ENCODE measurements around the gene OR6K2. TPM values are rescaled to one million over a fixed set of nuclear protein-coding genes. Genes with fewer than 3 reads are reported as not detected.

The OR6K2 gene
- total and polyA plus RNA-seq, 2 of the 13 experiments (the other 11 are each of a cell fraction or from before 2014, with no cell fraction given), result not detected

DNA sequence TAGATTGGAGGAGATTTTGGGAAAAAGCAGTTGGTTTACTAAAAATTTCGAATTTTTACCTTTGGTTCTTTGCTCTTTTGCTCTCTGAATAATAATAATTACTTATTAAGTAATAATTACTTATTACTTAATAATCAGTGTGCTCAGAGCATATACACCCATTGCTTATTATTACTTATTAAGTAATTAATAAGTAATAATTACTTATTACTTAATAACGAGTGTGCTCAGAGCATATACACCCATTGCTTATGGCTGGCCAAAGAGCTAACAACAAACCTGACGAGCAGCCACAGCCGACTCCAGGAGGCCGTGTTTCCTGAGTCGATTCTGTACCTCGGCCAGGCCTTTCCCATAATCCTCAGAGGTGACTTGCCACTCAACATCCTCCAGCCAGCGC, 34.4 kb downstream of the OR6K2 start (continued):
- TF ChIP-seq, protein P1, sequence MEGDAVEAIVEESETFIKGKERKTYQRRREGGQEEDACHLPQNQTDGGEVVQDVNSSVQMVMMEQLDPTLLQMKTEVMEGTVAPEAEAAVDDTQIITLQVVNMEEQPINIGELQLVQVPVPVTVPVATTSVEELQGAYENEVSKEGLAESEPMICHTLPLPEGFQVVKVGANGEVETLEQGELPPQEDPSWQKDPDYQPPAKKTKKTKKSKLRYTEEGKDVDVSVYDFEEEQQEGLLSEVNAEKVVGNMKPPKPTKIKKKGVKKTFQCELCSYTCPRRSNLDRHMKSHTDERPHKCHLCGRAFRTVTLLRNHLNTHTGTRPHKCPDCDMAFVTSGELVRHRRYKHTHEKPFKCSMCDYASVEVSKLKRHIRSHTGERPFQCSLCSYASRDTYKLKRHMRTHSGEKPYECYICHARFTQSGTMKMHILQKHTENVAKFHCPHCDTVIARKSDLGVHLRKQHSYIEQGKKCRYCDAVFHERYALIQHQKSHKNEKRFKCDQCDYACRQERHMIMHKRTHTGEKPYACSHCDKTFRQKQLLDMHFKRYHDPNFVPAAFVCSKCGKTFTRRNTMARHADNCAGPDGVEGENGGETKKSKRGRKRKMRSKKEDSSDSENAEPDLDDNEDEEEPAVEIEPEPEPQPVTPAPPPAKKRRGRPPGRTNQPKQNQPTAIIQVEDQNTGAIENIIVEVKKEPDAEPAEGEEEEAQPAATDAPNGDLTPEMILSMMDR (CRISPR knock-in tag; IDR thresholded peaks at IDR 0.05), result no peak
- TF ChIP-seq ZNF850 (CRISPR knock-in tag; conservative IDR thresholded peaks at IDR 0.05), result no peak
- TF ChIP-seq ZNF225 (CRISPR knock-in tag; IDR thresholded peaks at IDR 0.05), result no peak
- no peak for TF ChIP-seq TBP (CRISPR knock-in tag; IDR thresholded peaks at IDR 0.05)
- no peak for TF ChIP-seq ZMYM3 (CRISPR knock-in tag; IDR thresholded peaks at IDR 0.05)

DNA sequence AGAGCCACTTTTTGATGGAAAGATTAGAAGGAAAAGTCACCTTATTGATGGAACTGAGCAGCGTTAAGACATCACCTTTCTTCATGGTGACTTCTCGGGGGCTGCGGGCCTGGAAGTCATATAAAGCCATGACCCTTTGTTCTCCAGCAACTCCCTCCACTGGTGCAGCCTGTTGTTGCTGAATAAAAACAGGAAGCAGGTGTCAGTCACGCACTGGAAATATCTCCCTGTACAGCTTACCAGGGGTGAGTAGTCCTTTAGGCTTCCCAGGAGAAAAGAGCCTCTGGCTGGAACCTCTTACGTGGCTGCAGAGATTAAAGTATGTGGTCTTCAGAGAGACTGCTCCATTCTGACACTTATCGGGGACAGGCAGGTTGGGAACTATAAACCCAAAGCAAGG, 45.9 kb downstream of the OR6K2 start:
- Histone ChIP-seq H3K79me2 (ENCODE audit: insufficient read depth, low read length) (no peaks in the 10 kb centered on the region), H3K9me3 (ENCODE audit: low read length) (no peaks in the 10 kb centered on the region; the same call in 1 of the 2 replicates), H3K9ac (ENCODE audit: insufficient read depth, low read depth, low read length) (no peak overlapping the region), H4K20me1 (ENCODE audit: insufficient read depth, low read length) (no peaks in the 10 kb centered on the region), H3K4me3 (replicated peaks in 1 of 3; ENCODE audit: insufficient read depth in 1 of 3, low read depth in 2 of 3, low read length in 3 of 3) (no peak overlapping the region), H3K36me3 (replicated peaks in 1 of 2; ENCODE audit: control insufficient read depth in 1 of 2, insufficient read depth in 2 of 2, low read length in 2 of 2) (no peaks in the 10 kb centered on the region), H3K4me1 (ENCODE audit: insufficient read depth, low read length) (no peaks in the 10 kb centered on the region), H2AFZ (ENCODE audit: low read length) (no peak overlapping the region), H3K27ac (ENCODE audit: extremely low read length, insufficient read depth, low read length) (no peak overlapping the region), H3K4me2 (ENCODE audit: low read depth, low read length) (no peak overlapping the region), H3K27me3 (ENCODE audit: control insufficient read depth in 1 of 2, insufficient read depth in 2 of 2, low read length in 2 of 2) (no peaks in the 10 kb centered on the region)
- intact Hi-C loops (cut with micrococcal nuclease; ENCODE audit: unreplicated experiment), result no loop called here
- no peak for FAIRE-seq
- no peak for DNase-seq (ENCODE audit: low spot score)
- no peak for ATAC-seq
- POLR2A ChIA-PET, result no interaction called here
- in situ Hi-C loops (cut with HindIII; ENCODE audit: extremely low pct_ligation_motif_present, low pct_unique_long_range_greater_than_20kb), result no loop called here
- CTCF ChIA-PET (ENCODE audit: low intra/inter-chr PET ratio, low total read pairs), result no interaction called here
- BruUV-seq (replicated peaks), result no TSS peak
- 26% methylated on average over 5 of the region's 6 CpGs for WGBS (ENCODE audit: low lambda C conversion rate)
- TF ChIP-seq BHLHE40 (IDR thresholded peaks at IDR 0.05; ENCODE audit: low read length) (no peak), ZNF333 (CRISPR knock-in tag; IDR thresholded peaks at IDR 0.05; ENCODE audit: borderline replicate concordance) (no peak), KDM2A (CRISPR knock-in tag; IDR thresholded peaks at IDR 0.05; ENCODE audit: borderline replicate concordance, low read depth) (no peak), GATAD1 (CRISPR knock-in tag; IDR thresholded peaks at IDR 0.05) (no peak), KDM5A (IDR thresholded peaks at IDR 0.05; ENCODE audit: borderline replicate concordance, low read length) (no peak), MYNN (CRISPR knock-in tag; IDR thresholded peaks at IDR 0.05; ENCODE audit: low read depth) (no peak), ZNF616 (CRISPR knock-in tag; IDR thresholded peaks at IDR 0.05; ENCODE audit: low read depth) (no peak), ZNF264 (CRISPR knock-in tag; IDR thresholded peaks at IDR 0.05) (no peak), TOPORS (CRISPR knock-in tag; IDR thresholded peaks at IDR 0.05) (no peak), TGIF2 (CRISPR knock-in tag; IDR thresholded peaks at IDR 0.05) (no peak)
- TF ChIP-seq, protein P2, sequence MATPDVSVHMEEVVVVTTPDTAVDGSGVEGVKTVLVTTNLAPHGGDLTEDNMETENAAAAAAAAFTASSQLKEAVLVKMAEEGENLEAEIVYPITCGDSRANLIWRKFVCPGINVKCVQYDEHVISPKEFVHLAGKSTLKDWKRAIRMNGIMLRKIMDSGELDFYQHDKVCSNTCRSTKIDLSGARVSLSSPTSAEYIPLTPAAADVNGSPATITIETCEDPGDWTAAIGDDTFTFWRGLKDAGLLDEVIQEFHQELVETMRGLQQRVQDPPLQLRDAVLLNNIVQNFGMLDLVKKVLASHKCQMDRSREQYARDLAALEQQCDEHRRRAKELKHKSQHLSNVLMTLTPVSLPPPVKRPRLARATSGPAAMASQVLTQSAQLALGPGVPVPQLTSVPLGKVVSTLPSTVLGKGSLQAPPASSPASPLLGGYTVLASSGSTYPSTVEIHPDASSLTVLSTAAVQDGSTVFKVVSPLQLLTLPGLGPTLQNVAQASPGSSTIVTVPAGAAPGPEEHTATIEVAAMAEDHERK (CRISPR knock-in tag; IDR thresholded peaks at IDR 0.05; ENCODE audit: low read depth), result no peak
- TF ChIP-seq, protein P3, sequence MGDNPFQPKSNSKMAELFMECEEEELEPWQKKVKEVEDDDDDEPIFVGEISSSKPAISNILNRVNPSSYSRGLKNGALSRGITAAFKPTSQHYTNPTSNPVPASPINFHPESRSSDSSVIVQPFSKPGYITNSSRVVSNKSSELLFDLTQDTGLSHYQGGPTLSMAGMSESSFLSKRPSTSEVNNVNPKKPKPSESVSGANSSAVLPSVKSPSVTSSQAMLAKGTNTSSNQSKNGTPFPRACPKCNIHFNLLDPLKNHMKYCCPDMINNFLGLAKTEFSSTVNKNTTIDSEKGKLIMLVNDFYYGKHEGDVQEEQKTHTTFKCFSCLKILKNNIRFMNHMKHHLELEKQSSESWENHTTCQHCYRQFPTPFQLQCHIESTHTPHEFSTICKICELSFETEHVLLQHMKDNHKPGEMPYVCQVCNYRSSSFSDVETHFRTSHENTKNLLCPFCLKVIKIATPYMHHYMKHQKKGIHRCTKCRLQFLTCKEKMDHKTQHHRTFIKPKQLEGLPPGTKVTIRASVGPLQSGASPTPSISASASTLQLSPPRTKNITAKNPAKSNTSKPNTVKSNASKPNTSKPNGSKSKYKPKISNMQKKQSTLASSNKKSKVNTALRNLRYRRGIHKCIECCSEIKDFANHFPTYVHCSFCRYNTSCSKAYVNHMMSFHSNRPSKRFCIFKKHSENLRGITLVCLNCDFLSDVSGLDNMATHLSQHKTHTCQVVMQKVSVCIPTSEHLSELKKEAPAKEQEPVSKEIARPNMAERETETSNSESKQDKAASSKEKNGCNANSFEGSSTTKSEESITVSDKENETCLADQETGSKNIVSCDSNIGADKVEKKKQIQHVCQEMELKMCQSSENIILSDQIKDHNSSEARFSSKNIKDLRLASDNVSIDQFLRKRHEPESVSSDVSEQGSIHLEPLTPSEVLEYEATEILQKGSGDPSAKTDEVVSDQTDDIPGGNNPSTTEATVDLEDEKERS (CRISPR knock-in tag; IDR thresholded peaks at IDR 0.05), result no peak
- TF ChIP-seq, protein P4, sequence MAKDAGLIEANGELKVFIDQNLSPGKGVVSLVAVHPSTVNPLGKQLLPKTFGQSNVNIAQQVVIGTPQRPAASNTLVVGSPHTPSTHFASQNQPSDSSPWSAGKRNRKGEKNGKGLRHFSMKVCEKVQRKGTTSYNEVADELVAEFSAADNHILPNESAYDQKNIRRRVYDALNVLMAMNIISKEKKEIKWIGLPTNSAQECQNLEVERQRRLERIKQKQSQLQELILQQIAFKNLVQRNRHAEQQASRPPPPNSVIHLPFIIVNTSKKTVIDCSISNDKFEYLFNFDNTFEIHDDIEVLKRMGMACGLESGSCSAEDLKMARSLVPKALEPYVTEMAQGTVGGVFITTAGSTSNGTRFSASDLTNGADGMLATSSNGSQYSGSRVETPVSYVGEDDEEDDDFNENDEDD (CRISPR knock-in tag; IDR thresholded peaks at IDR 0.05; ENCODE audit: borderline replicate concordance), result no peak
